PC-3 (cell line): Measurements from ENCODE around the gene ZCCHC24. TPM values are rescaled to one million over a fixed set of nuclear protein-coding genes. Genes with fewer than 3 reads are reported as not detected.

ENCODE experiments used
- ATAC-seq: fragments of 200-7000 bp; cut with Tn5 transposase; 2 replicates; pipeline ENCODE4 v1.9.1; 2020; ENCODE audit warnings: mild to moderate bottlenecking, moderate library complexity
- BruUV-seq: library from RNA; stranded (reverse); fragments of 400-500 nt; replicated peaks from 2 replicates; lab custom pipeline; 2021; lab: Mats Ljungman, UMichigan
- CTCF ChIA-PET: fragments of 300-600 bp; sonication (Branson Sonifier 250); formaldehyde crosslinking; loops from one replicate; lab custom pipeline; 2022; ENCODE audit warnings: antibody characterized with exemption; lab: Charles Lee
- POLR2A ChIA-PET: fragments of 300-600 bp; sonication (Branson Sonifier 250); formaldehyde crosslinking; loops from one replicate; lab custom pipeline; 2022; ENCODE audit warnings: antibody characterized with exemption; ENCODE audit not compliant: unreplicated experiment; lab: Charles Lee
- DNase-seq: peaks from one replicate; pipeline ENCODE4 v3.0.0-alpha.2; 2015
- H2AFZ ChIP-seq: fragments of 300-600 bp; sonication (generic); 2 replicates; pipeline ENCODE4 v1.6.0; 2016; ENCODE audit warnings: antibody characterized with exemption, low read length
- H3F3A ChIP-seq: fragments of 300-600 bp; sonication (generic); one replicate; pipeline ENCODE4 v1.6.0; 2017; ENCODE audit warnings: antibody characterized with exemption, low read length, control low read depth, mild to moderate bottlenecking; ENCODE audit not compliant: unreplicated experiment
- H3K27ac ChIP-seq: fragments of 300-600 bp; sonication (generic); 2 replicates; pipeline ENCODE4 v1.5.1; 2016; ENCODE audit warnings: mild to moderate bottlenecking, low read length
- H3K27me3 ChIP-seq: fragments of 300-600 bp; sonication (generic); 2 replicates; pipeline ENCODE4 v1.6.1; 2016; ENCODE audit warnings: low read length, mixed read lengths
- H3K36me3 ChIP-seq: fragments of 300-600 bp; sonication (generic); 2 replicates; pipeline ENCODE4 v1.6.1; 2016; ENCODE audit warnings: low read depth, mixed run types, low read length, mixed read lengths
- H3K4me1 ChIP-seq: fragments of 300-600 bp; sonication (generic); 2 replicates; pipeline ENCODE4 v1.5.1; 2016; ENCODE audit warnings: low read length; ENCODE audit not compliant: insufficient read depth
- H3K4me2 ChIP-seq: fragments of 300-600 bp; sonication (generic); 2 replicates; pipeline ENCODE4 v1.6.0; 2016; ENCODE audit warnings: low read length
- H3K4me3 ChIP-seq: fragments of 300-600 bp; sonication (generic); 2 replicates; pipeline ENCODE4 v1.5.1; 2016; ENCODE audit warnings: mild to moderate bottlenecking, low read length, mixed read lengths
- H3K79me2 ChIP-seq: fragments of 300-600 bp; sonication (generic); 2 replicates; pipeline ENCODE4 v1.6.1; 2017; ENCODE audit warnings: low read length, mixed read lengths
- H3K9ac ChIP-seq: fragments of 300-600 bp; sonication (generic); 2 replicates; pipeline ENCODE4 v1.6.0; 2016; ENCODE audit warnings: mild to moderate bottlenecking, low read length
- H3K9me2 ChIP-seq: fragments of 300-600 bp; sonication (generic); replicated peaks from 2 replicates; pipeline ENCODE4 v1.6.1; 2016; ENCODE audit warnings: mixed run types, low read length, mixed read lengths
- H3K9me3 ChIP-seq: fragments of 300-600 bp; sonication (generic); 2 replicates; pipeline ENCODE4 v1.6.1; 2016; ENCODE audit warnings: low read length, mixed read lengths
- H4K20me1 ChIP-seq: fragments of 300-600 bp; sonication (generic); 2 replicates; pipeline ENCODE4 v1.6.1; 2016; ENCODE audit warnings: low read length, mixed read lengths
- EZH2 ChIP-seq: fragments of 300-600 bp; sonication (generic); IDR thresholded peaks from one replicate; pipeline ENCODE4 v1.6.1; 2017; ENCODE audit warnings: antibody characterized with exemption, mild to moderate bottlenecking, low read length; ENCODE audit not compliant: unreplicated experiment
- EZH2phosphoT487 ChIP-seq: fragments of 300-600 bp; sonication (generic); IDR thresholded peaks from 2 replicates; pipeline ENCODE4 v1.6.1; 2018; ENCODE audit warnings: mild to moderate bottlenecking, antibody characterized with exemption, low read length, borderline replicate concordance
- intact Hi-C: fragments of 100-400 bp; cut with micrococcal nuclease; formaldehyde crosslinking; loops from 2 replicates; pipeline ENCODE4 v1.9.0; 2023
- total RNA-seq: library from RNA; depleted of rRNA; stranded (reverse); fragments of >200 nt; gene quantifications from 2 replicates; pipeline ENCODE4 v1.2.3, GENCODE V29; 2014
- TF ChIP-seq, protein P1 (sequence below): fragments of 300-600 bp; sonication (generic); conservative IDR thresholded peaks from 2 replicates; pipeline ENCODE4 v1.5.1; 2017; ENCODE audit warnings: antibody characterized with exemption, low read depth, mild to moderate bottlenecking, low read length

The ZCCHC24 gene
- total RNA-seq, 1 experiment from 2014 or later, result 32.9 TPM

DNA sequence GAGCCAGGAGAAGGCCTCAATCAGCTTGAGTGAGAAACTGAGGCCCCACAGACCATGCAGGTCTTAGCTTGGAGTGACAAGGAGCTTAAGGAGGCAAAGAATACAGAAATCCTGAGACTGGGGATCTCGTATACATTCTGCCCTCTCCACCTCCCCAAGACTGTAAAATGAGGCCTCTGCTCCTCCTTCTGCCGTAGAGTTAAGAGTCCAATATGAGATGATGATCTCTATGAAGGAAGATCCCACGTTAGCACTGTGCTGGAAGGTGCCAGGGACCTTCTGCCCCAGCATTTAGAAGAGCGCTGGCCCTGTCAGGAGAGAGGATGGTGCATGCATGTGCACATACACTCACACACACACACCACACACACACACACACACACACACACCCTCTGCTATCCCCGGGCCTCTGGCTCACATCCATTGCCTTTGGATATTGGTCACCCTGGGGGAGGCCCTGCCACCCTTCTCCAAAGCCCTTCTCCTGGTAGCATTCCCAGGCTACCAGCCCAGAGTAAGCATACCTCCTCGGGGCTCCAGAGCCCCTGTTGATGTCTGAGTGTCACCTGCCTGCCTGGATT lies 15.0 kb downstream of the ZCCHC24 start:
- Histone ChIP-seq H3K27me3 (no peaks in the 10 kb centered on the region), H4K20me1 (no peaks in the 10 kb centered on the region), H3K9me2 (no peaks in the 10 kb centered on the region), H3K27ac (no peak overlapping the region), H3K9me3 (no peaks in the 10 kb centered on the region), H3K79me2 (peaks cover 16% of the 10 kb centered on the region), H3K4me1 (peaks cover 19% of the 10 kb centered on the region), H3K36me3 (peaks cover 21% of the 10 kb centered on the region; the same call in 1 of the 2 replicates), H2AFZ (no peak overlapping the region), H3K4me2 (no peak overlapping the region), H3F3A (peaks cover 4% of the 10 kb centered on the region), H3K4me3 (no peak overlapping the region), H3K9ac (no peak overlapping the region)
- intact Hi-C loops, result no loop called here
- ChIA-PET CTCF (no interaction called here), POLR2A (no interaction called here)
- no peak for TF ChIP-seq EZH2
- TF ChIP-seq EZH2phosphoT487, result no peak
- TF ChIP-seq, protein P1, sequence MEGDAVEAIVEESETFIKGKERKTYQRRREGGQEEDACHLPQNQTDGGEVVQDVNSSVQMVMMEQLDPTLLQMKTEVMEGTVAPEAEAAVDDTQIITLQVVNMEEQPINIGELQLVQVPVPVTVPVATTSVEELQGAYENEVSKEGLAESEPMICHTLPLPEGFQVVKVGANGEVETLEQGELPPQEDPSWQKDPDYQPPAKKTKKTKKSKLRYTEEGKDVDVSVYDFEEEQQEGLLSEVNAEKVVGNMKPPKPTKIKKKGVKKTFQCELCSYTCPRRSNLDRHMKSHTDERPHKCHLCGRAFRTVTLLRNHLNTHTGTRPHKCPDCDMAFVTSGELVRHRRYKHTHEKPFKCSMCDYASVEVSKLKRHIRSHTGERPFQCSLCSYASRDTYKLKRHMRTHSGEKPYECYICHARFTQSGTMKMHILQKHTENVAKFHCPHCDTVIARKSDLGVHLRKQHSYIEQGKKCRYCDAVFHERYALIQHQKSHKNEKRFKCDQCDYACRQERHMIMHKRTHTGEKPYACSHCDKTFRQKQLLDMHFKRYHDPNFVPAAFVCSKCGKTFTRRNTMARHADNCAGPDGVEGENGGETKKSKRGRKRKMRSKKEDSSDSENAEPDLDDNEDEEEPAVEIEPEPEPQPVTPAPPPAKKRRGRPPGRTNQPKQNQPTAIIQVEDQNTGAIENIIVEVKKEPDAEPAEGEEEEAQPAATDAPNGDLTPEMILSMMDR, result no peak
- no TSS peak for BruUV-seq
- no peak for DNase-seq
- no peak for ATAC-seq

DNA sequence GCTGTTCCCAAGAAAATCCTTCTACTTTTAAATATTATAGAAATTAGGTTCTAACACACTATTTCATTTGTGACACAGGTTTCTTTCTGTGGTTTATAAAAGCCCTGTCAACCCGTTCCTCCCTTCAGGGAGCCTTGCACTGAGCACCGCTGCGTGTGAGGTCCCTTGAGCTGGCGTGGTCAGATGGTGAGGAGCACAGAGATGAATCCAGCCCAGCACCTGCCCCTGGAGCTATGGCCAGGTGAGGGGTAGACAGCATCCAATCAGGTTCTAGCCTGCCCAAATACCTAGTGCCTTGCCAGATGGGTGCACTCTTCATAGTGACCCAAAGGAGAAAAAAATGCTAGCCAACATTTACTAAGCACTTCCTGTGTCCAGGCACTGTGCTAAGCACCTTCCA lies 15.7 kb downstream of the ZCCHC24 start:
- ChIA-PET CTCF (interaction anchor here (0.5 to 0.6 kb wide), 2 partner anchors 38 to 621 kb away, joined by 7 read pairs; no protein-coding TSS in a partner anchor), POLR2A (no interaction called here)
- ATAC-seq, result no peak
- H3F3A ChIP-seq, result peaks cover 4% of the 10 kb centered on the region
- H3K4me1 ChIP-seq, result peaks cover 13% of the 10 kb centered on the region
- no peak overlapping the region for H3K4me3 ChIP-seq
- no peak for DNase-seq
- H3K4me2 ChIP-seq, result no peak overlapping the region
- no peaks in the 10 kb centered on the region for H3K9me2 ChIP-seq
- H4K20me1 ChIP-seq, result no peaks in the 10 kb centered on the region
- peaks cover 27% of the 10 kb centered on the region; the same call in 1 of the 2 replicates for H3K36me3 ChIP-seq
- no peaks in the 10 kb centered on the region for H3K9me3 ChIP-seq
- no peaks in the 10 kb centered on the region for H3K27me3 ChIP-seq
- H3K27ac ChIP-seq, result no peak overlapping the region
- no peak overlapping the region for H2AFZ ChIP-seq
- intact Hi-C loops, result no loop called here
- TF ChIP-seq EZH2 (no peak), EZH2phosphoT487 (no peak)
- TF ChIP-seq, protein P1, result no peak
- no peak overlapping the region for H3K9ac ChIP-seq
- H3K79me2 ChIP-seq, result peaks cover 13% of the 10 kb centered on the region
- BruUV-seq, result no TSS peak

DNA sequence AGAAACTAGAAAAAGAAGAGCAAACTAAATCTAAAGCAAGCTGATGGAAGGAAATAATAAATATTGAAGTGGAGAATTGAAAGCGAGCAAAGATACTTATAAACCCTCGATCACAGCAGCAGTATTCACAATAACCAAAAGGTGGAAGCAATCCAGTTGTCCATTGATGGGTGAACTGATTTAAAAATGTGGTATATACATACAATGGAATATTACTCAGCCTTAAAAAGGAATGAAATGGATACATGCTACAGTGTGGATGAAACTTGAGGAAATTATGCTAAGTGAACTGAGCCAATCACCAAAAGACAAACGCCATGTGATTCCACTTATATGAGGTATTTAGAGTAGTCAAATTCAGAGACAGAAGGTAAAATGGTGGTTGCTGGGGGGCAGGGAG lies 17.5 kb downstream of the ZCCHC24 start:
- intact Hi-C loops, result no loop called here
- Histone ChIP-seq H3K4me2 (no peak overlapping the region), H3K36me3 (peaks cover 27% of the 10 kb centered on the region; the same call in 1 of the 2 replicates), H2AFZ (no peak overlapping the region), H4K20me1 (no peaks in the 10 kb centered on the region), H3F3A (no peaks in the 10 kb centered on the region), H3K9me3 (no peaks in the 10 kb centered on the region), H3K79me2 (no peaks in the 10 kb centered on the region), H3K9ac (no peak overlapping the region), H3K4me1 (no peaks in the 10 kb centered on the region), H3K27me3 (no peaks in the 10 kb centered on the region), H3K4me3 (no peak overlapping the region), H3K9me2 (no peaks in the 10 kb centered on the region), H3K27ac (no peak overlapping the region)
- ChIA-PET POLR2A (no interaction called here), CTCF (no interaction called here)
- TF ChIP-seq EZH2phosphoT487, result no peak
- TF ChIP-seq EZH2, result no peak
- TF ChIP-seq, protein P1, result no peak
- DNase-seq (no peak), ATAC-seq (no peak)
- BruUV-seq, result no TSS peak
